CD4-positive, CD25-positive, alpha-beta regulatory T cell (primary cell): ENCODE data around the gene MAGEB17. TPM values are rescaled to one million over a fixed set of nuclear protein-coding genes. Genes with fewer than 3 reads are reported as not detected.
"Not testable (repeated sequence)": the region's sequence is repeated elsewhere in the genome, so short reads cannot be mapped to it uniquely, and the experiment has no call there.

ENCODE experiments used
- ATAC-seq, 2 donors: fragments of 150-1000 bp; cut with Tn5 transposase; one replicate each; pipeline ENCODE4 v1.10.0; 2021; ENCODE audit warnings: low read depth in 2 of 2, moderate number of reproducible peaks in 2 of 2, moderate library complexity in 1 of 2
- DNase-seq, 3 donors: peaks; one replicate each; pipeline versions ENCODE4 v3.0.0 to v3.0.0-alpha.2; 2012 to 2022; ENCODE audit warnings: mixed read lengths in 1 of 3
- H3K27ac ChIP-seq: one replicate; pipeline ENCODE4 v1.7.0; 2013; ENCODE audit warnings: mild to moderate bottlenecking, low read length; ENCODE audit not compliant: insufficient read depth, poor library complexity, severe bottlenecking
- H3K27me3 ChIP-seq: one replicate; pipeline ENCODE4 v1.7.0; 2013; ENCODE audit warnings: low read length; ENCODE audit not compliant: control insufficient read depth, insufficient read depth
- H3K36me3 ChIP-seq: one replicate; pipeline ENCODE4 v1.7.0; 2013; ENCODE audit warnings: mild to moderate bottlenecking, low read length, moderate library complexity; ENCODE audit not compliant: control insufficient read depth, insufficient read depth
- H3K4me1 ChIP-seq: 2 replicates; pipeline ENCODE4 v1.7.0; 2013; ENCODE audit warnings: mild to moderate bottlenecking, low read length; ENCODE audit not compliant: insufficient read depth, control insufficient read depth, poor library complexity, severe bottlenecking
- H3K4me3 ChIP-seq: one replicate; pipeline ENCODE4 v1.7.0; 2013; ENCODE audit warnings: low read depth, mild to moderate bottlenecking, low read length, moderate library complexity
- H3K9me3 ChIP-seq, 2 experiments: 1 replicate in 1 of 2; 2 replicates in 1 of 2; pipeline ENCODE4 v1.7.0; 2013; ENCODE audit warnings: low read length in 2 of 2, mild to moderate bottlenecking in 1 of 2, moderate library complexity in 1 of 2; ENCODE audit not compliant: control insufficient read depth in 2 of 2
- H3K27ac Mint-ChIP-seq, 3 donors: one replicate each; pipeline ENCODE4 v1.8.0; 2020 to 2022; ENCODE audit warnings: mild to moderate bottlenecking in 3 of 3, mixed read lengths in 3 of 3, moderate library complexity in 2 of 3
- H3K27me3 Mint-ChIP-seq: one replicate; pipeline ENCODE4 v1.8.0; 2022; ENCODE audit warnings: mild to moderate bottlenecking, mixed read lengths
- H3K36me3 Mint-ChIP-seq: one replicate; pipeline ENCODE4 v1.8.0; 2020; ENCODE audit warnings: mixed read lengths
- H3K4me1 Mint-ChIP-seq, 4 donors: one replicate each; pipeline ENCODE4 v1.8.0; 2020 to 2022; ENCODE audit warnings: mixed read lengths in 4 of 4, mild to moderate bottlenecking in 1 of 4
- H3K4me3 Mint-ChIP-seq, 4 donors: one replicate each; pipeline ENCODE4 v1.8.0; 2020 to 2022; ENCODE audit warnings: mild to moderate bottlenecking in 4 of 4, mixed read lengths in 4 of 4, moderate library complexity in 3 of 4
- H3K9me3 Mint-ChIP-seq, 7 donors: one replicate each; pipeline ENCODE4 v1.8.0; 2020 to 2022; ENCODE audit warnings: mixed read lengths in 7 of 7, mild to moderate bottlenecking in 3 of 7, moderate library complexity in 2 of 7
- polyA plus RNA-seq, 4 donors: library from polyadenylated mRNA; unstranded; fragments of 300-500 nt; fragmentation: Illumina TruSeq; gene quantifications; one replicate each; pipeline ENCODE4 v1.2.3, GENCODE V29; 2021
- total RNA-seq: library from RNA; stranded (reverse); gene quantifications from one replicate; pipeline ENCODE4 v1.2.3, GENCODE V29; 2022

Gene MAGEB17
- total and polyA plus RNA-seq, 5 donors from 2014 or later = not detected

DNA sequence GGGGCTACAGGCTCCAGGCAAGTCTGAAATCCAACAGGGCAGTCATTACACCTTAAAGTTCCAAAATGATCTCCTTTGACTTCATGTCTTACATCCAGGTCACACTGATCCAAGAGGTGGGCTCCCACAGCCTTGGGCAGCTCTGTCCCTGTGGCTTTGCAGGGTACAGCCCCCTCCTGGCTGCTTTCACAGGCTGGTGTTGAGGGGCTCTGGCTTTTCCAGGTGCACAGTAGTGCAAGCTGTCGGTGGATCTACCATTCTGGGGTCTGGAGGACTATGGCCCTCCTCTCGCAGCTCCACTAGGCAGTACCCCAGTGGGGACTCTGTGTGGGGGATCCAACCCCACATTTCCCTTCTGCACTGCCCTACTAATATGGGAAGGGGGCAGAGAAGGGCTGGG, 6.1 kb upstream of the MAGEB17 start:
- not testable (repeated sequence) for H3K4me3 ChIP-seq, H3K9me3 ChIP-seq, H3K9me3 Mint-ChIP-seq, DNase-seq, H3K36me3 ChIP-seq, H3K4me1 Mint-ChIP-seq, H3K27ac ChIP-seq, H3K27me3 ChIP-seq, H3K4me1 ChIP-seq, H3K4me3 Mint-ChIP-seq, H3K36me3 Mint-ChIP-seq, H3K27me3 Mint-ChIP-seq, H3K27ac Mint-ChIP-seq, ATAC-seq

DNA sequence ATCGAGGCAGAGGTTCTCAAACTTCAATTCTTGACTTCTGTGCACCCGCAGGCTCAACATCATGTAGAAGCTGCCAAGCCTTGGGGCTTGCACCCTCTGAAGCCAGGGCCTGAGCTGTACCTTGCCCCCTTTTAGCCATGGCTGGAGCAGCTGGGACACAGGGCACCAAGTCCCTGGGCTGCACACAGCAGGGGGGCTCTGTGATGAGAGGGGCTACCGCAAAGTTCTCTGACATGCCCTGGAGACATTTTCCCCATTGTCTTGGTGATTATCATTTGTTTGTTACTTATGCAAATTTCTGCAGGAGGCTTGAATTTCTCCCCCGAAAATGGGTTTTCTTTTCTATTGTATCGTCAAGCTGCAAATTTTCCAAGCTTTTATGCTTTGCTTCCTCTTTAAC, 4.9 kb upstream of the MAGEB17 start:
- no peak for DNase-seq
- no peak overlapping the region for H3K27ac ChIP-seq
- Mint-ChIP-seq H3K9me3 (peaks cover 0 to 2% (median 0%) of the 10 kb centered on the region in 7 donors), H3K4me3 (no peak overlapping the region), H3K27ac (no peak overlapping the region), H3K27me3 (no peaks in the 10 kb centered on the region), H3K4me1 (no peaks in the 10 kb centered on the region), H3K36me3 (no peaks in the 10 kb centered on the region)
- ATAC-seq = no peak
- H3K4me1 ChIP-seq = no peaks in the 10 kb centered on the region
- no peaks in the 10 kb centered on the region for H3K27me3 ChIP-seq
- H3K9me3 ChIP-seq = no peaks in the 10 kb centered on the region
- no peaks in the 10 kb centered on the region for H3K36me3 ChIP-seq
- no peak overlapping the region for H3K4me3 ChIP-seq

DNA sequence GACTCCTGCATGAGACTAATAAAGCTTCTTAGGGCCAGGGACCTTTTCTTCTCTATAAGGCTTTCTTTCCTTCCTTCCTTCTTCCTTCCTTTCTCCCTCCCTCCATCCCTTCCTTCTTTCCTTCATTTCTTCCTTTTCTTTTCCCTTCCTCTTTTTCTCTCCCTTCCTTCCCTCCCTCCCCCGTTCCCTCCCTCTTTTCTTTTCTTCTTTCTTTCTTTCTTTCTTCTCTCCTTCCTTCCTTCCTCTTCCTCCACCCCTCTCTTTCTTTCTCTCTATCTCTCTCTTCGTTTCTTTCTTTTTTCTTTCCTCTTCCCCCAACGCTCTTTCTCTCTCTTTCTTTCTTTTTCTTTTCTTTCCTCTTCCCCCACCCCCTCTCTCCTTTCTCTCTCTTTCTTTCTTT, 2.5 kb upstream of the MAGEB17 start:
- Mint-ChIP-seq H3K9me3 (peaks cover 0 to 2% (median 0%) of the 10 kb centered on the region in 7 donors), H3K4me3 (no peak overlapping the region), H3K27ac (no peak overlapping the region), H3K36me3 (no peaks in the 10 kb centered on the region), H3K27me3 (peaks cover 4% of the 10 kb centered on the region), H3K4me1 (no peaks in the 10 kb centered on the region)
- Histone ChIP-seq H3K36me3 (no peaks in the 10 kb centered on the region), H3K27me3 (no peaks in the 10 kb centered on the region), H3K27ac (no peak overlapping the region), H3K4me3 (no peak overlapping the region), H3K4me1 (no peaks in the 10 kb centered on the region), H3K9me3 (no peaks in the 10 kb centered on the region)
- ATAC-seq (no peak), DNase-seq (no peak)

DNA sequence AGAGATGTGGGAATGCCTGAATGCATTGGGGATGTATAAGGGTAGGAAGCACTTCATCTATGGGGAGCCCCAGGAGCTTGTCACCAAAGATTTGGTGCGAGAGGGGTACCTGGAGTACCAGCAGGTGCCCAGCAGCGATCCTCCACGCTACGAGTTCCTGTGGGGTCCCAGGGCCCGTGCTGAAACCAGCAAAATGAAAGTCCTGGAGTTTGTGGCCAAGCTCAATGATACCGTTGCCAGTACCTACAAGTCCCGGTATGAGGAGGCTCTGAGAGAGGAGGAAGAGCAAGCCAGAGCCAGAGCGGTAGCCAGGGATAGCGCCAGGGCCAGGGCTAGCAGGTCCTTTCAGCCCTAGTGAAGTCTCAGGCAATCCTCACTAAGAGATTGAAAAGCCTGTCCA, 3.8 kb downstream of the MAGEB17 start:
- Histone ChIP-seq H3K27ac (no peak overlapping the region), H3K27me3 (no peaks in the 10 kb centered on the region), H3K4me1 (no peaks in the 10 kb centered on the region), H3K4me3 (no peak overlapping the region), H3K36me3 (no peaks in the 10 kb centered on the region), H3K9me3 (no peaks in the 10 kb centered on the region)
- DNase-seq (no peak), ATAC-seq (no peak)
- no peak overlapping the region for H3K4me3 Mint-ChIP-seq
- no peaks in the 10 kb centered on the region for H3K4me1 Mint-ChIP-seq
- no peaks in the 10 kb centered on the region for H3K36me3 Mint-ChIP-seq
- H3K9me3 Mint-ChIP-seq = peaks cover 0 to 1% (median 0%) of the 10 kb centered on the region in 7 donors
- no peak overlapping the region for H3K27ac Mint-ChIP-seq
- peaks cover 4% of the 10 kb centered on the region for H3K27me3 Mint-ChIP-seq

DNA sequence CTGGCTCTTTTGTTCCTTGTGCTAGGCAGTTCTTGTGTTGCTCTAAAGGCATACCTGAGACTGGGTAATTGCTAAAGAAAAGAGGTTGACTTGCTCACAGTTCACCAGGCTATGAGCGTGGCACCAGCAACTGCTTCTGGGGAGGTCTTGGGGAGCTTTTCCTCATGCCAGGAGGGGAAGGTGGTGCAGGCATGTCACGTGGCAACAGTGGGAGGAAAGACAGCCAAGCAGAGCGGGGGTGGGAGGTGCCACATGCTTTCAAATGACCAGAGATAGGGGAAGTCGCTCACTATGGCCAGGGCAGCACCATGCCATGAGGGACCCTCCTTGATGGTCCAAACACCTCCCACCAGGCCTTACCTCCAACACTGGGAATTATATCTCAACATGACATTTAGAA, 4.7 kb downstream of the MAGEB17 start:
- H3K4me1 ChIP-seq = no peaks in the 10 kb centered on the region
- no peaks in the 10 kb centered on the region for H3K9me3 ChIP-seq
- ATAC-seq = no peak
- peaks cover 4% of the 10 kb centered on the region for H3K27me3 Mint-ChIP-seq
- no peaks in the 10 kb centered on the region for H3K4me1 Mint-ChIP-seq
- H3K9me3 Mint-ChIP-seq = peaks cover 0 to 1% (median 0%) of the 10 kb centered on the region in 7 donors
- no peaks in the 10 kb centered on the region for H3K27me3 ChIP-seq
- no peaks in the 10 kb centered on the region for H3K36me3 ChIP-seq
- H3K27ac ChIP-seq = no peak overlapping the region
- H3K27ac Mint-ChIP-seq = no peak overlapping the region
- H3K4me3 Mint-ChIP-seq = no peak overlapping the region
- H3K4me3 ChIP-seq = no peak overlapping the region
- no peak for DNase-seq
- no peaks in the 10 kb centered on the region for H3K36me3 Mint-ChIP-seq

DNA sequence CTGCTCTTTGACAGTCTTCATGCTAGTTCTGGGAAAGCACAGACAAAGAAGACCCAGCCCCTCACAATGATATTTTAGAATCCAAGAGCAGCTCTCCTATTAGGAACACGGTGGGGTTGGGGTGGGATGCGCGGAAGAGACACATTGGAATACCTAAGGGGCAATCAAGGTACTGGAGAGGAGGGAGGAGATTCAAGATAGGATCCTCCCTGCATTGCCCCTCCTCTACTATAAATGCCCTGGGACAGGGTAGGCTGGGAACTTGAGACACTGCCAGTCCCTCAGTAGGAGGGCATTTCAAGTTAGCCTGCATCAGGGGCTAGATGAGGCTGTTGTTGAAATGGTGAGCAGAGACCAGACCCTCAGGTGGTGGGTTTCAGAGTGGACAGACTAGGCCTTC, 5.1 kb downstream of the MAGEB17 start:
- Mint-ChIP-seq H3K9me3 (peaks cover 0 to 1% (median 0%) of the 10 kb centered on the region in 7 donors), H3K4me1 (no peaks in the 10 kb centered on the region), H3K4me3 (no peak overlapping the region), H3K27me3 (peaks cover 4% of the 10 kb centered on the region), H3K27ac (no peak overlapping the region), H3K36me3 (no peaks in the 10 kb centered on the region)
- no peak overlapping the region for H3K27ac ChIP-seq
- no peaks in the 10 kb centered on the region for H3K9me3 ChIP-seq
- no peaks in the 10 kb centered on the region for H3K27me3 ChIP-seq
- H3K36me3 ChIP-seq = no peaks in the 10 kb centered on the region
- H3K4me1 ChIP-seq = no peaks in the 10 kb centered on the region
- H3K4me3 ChIP-seq = no peak overlapping the region
- ATAC-seq (no peak), DNase-seq (no peak)

DNA sequence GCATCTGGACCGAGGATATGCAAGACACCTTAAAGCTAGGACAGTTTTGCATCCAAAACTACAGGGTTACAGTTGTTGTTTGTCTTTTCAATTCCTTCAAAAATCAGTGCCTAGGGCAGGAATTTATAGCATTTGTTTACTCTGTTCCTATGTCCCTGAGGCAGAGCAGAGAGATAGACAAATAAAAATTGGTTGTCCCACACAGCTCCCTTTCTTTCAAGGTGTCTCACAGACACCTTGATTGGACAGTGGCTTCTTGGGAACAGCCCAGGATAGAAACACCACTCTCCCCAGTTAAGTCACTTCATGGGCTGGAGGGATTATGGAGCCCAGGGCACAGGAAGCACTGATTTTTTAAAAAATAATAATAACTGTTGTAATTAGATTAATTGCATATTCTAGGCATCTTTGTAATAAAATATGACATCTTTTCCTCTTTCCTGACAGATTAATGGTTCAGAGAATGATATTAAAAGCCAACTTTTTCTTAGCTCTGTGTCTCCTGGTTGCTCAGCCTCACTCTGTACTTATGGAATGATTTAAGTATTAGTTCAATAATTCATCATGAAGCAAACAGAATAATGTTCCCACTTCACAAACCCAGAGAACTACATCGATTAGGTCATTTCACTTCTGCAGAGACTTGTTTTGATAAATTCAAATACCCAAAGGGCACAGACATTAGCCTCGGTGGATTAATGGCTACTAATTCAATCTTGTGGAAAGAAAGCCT, 8.2 kb downstream of the MAGEB17 start:
- H3K27me3 Mint-ChIP-seq = no peaks in the 10 kb centered on the region
- ATAC-seq (no peak), DNase-seq (no peak)
- Histone ChIP-seq H3K4me3 (no peak overlapping the region), H3K27ac (no peak overlapping the region), H3K9me3 (no peaks in the 10 kb centered on the region), H3K4me1 (no peaks in the 10 kb centered on the region), H3K36me3 (no peaks in the 10 kb centered on the region), H3K27me3 (no peaks in the 10 kb centered on the region)
- no peak overlapping the region for H3K27ac Mint-ChIP-seq
- peaks cover 0 to under 1% (median 0%) of the 10 kb centered on the region in 7 donors for H3K9me3 Mint-ChIP-seq
- no peaks in the 10 kb centered on the region for H3K36me3 Mint-ChIP-seq
- no peak overlapping the region for H3K4me3 Mint-ChIP-seq
- H3K4me1 Mint-ChIP-seq = no peaks in the 10 kb centered on the region

DNA sequence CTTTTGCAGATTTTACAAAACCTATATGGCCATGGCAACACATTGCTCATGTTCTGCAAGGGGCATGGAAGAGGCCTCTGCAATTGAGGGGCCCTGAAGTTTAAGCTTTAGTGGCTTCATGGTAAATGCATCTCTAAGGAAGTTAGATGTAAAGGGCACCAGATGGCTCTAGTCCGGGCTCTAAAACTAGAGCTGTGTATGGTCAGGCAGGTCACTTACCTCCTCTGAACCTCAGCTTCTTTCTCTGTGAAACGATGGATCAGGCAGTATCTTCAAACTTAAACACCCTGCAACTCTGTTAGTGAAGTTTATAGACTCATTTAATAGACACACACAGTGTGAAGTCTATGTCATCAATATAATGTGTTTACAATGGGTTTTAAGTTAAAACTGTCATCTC, 10.0 kb downstream of the MAGEB17 start:
- Histone ChIP-seq H3K9me3 (no peaks in the 10 kb centered on the region), H3K27me3 (no peaks in the 10 kb centered on the region), H3K4me3 (no peak overlapping the region), H3K36me3 (no peaks in the 10 kb centered on the region), H3K4me1 (no peaks in the 10 kb centered on the region), H3K27ac (no peak overlapping the region)
- no peaks in the 10 kb centered on the region for H3K27me3 Mint-ChIP-seq
- DNase-seq = no peak
- no peak overlapping the region for H3K4me3 Mint-ChIP-seq
- no peaks in the 10 kb centered on the region for H3K36me3 Mint-ChIP-seq
- no peaks in the 10 kb centered on the region for H3K9me3 Mint-ChIP-seq
- H3K27ac Mint-ChIP-seq = no peak overlapping the region
- ATAC-seq = no peak
- H3K4me1 Mint-ChIP-seq = no peaks in the 10 kb centered on the region
